GM21381 (cell line): ENCODE results near the gene SDHAF2.

Source experiments
- ATAC-seq: cut with Tn5 transposase; IDR thresholded peaks from one replicate; pipeline ENCODE4 v1.9.1; 2021; ENCODE audit warnings: mild to moderate bottlenecking, moderate library complexity; ENCODE audit not compliant: unreplicated experiment

SDHAF2 gene

DNA sequence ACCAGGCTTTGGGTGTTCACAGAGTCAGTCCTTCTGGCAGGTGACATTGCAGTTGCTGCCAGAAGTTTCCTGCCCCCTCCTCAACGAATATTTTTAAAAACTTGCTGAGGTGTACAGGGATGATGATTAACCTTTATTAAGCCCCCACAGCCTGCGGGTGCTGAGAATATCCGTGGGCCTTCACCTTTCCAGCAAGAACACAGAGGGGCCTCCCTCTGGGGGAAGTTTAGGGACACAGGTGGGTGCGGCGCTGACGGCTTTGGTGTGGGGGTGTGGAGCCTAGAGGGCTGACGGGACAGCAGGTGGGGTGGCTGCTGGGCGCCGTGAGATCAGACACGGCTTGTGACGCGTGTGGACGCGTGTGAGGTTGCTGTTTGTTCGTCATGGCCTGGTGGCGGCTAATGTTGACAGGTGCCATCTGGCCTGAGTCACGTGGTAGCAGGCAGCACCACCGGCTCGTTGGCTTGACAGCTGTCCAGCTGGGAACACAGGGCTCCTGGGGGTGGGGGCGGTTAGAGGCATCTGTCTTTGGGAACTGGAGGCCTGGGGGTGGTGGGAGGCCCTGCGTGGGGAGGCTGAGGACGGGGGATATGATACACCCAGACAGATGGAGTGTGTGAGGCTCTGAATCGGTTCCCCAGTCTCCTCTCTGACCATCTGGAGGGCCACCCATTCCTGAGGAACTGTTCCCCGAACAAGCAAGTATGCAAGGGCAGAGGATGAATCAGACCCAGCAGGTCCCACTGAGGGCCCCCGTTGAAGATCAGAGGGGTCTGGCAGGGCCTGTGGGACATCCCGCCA lies 66.1 kb downstream of the SDHAF2 start:
- ATAC-seq = no peak
